GM21526 (cell line): Measurements from ENCODE around the gene ANKS3.
"Not testable (repeated sequence)": the region's sequence is repeated elsewhere in the genome, so short reads cannot be mapped to it uniquely, and the experiment has no call there.

Experiments used
- ATAC-seq: cut with Tn5 transposase; IDR thresholded peaks from one replicate; pipeline ENCODE4 v1.9.1; 2021; ENCODE audit warnings: moderate library complexity; ENCODE audit not compliant: unreplicated experiment, low FRiP score

Gene ANKS3

GRCh38 chr16:4754865-4755264 lies 20.8 kb upstream of the ANKS3 start:
- ATAC-seq, result no peak

- no peak for ATAC-seq
Observed at GRCh38 chr16:4753227-4753626, 19.2 kb upstream of the ANKS3 start.

GRCh38 chr16:4752351-4753100 lies 18.5 kb upstream of the ANKS3 start:
- ATAC-seq, result no peak

GRCh38 chr16:4750896-4751295 lies 16.8 kb upstream of the ANKS3 start:
- ATAC-seq, result no peak

- ATAC-seq, result no peak
Observed at GRCh38 chr16:4749700-4750257, 15.7 kb upstream of the ANKS3 start.

- no peak for ATAC-seq
Observed at GRCh38 chr16:4748682-4749411, 14.8 kb upstream of the ANKS3 start.

- ATAC-seq, result no peak
Observed at GRCh38 chr16:4747906-4748681, 14.0 kb upstream of the ANKS3 start.

- ATAC-seq, result no peak
Observed at GRCh38 chr16:4746991-4747574, 13.0 kb upstream of the ANKS3 start.

- no peak for ATAC-seq
Observed at GRCh38 chr16:4746215-4746614, 12.1 kb upstream of the ANKS3 start.

- no peak for ATAC-seq
Observed at GRCh38 chr16:4745274-4745569, 11.2 kb upstream of the ANKS3 start.

GRCh38 chr16:4744555-4745273 lies 10.6 kb upstream of the ANKS3 start:
- ATAC-seq, result no peak

GRCh38 chr16:4743226-4743878 lies 9.3 kb upstream of the ANKS3 start:
- no peak for ATAC-seq

GRCh38 chr16:4738370-4738769 lies 4.3 kb upstream of the ANKS3 start:
- ATAC-seq, result not testable (repeated sequence)

GRCh38 chr16:4737545-4737944 lies 3.5 kb upstream of the ANKS3 start:
- ATAC-seq, result no peak

GRCh38 chr16:4736546-4736945 lies 2.5 kb upstream of the ANKS3 start:
- no peak for ATAC-seq

GRCh38 chr16:4734730-4735535 lies 862 bp upstream of the ANKS3 start:
- peak; percentile 53 for ATAC-seq

GRCh38 chr16:4733747-4734062 lies 366 bp downstream of the ANKS3 start:
- no peak for ATAC-seq

- ATAC-seq, result no peak
Observed at GRCh38 chr16:4733211-4733742, 794 bp downstream of the ANKS3 start.

- ATAC-seq, result no peak
Observed at GRCh38 chr16:4729876-4730275, 4.2 kb downstream of the ANKS3 start.
